ENCODE data around the gene FMR1NB.

Gene FMR1NB

DNA sequence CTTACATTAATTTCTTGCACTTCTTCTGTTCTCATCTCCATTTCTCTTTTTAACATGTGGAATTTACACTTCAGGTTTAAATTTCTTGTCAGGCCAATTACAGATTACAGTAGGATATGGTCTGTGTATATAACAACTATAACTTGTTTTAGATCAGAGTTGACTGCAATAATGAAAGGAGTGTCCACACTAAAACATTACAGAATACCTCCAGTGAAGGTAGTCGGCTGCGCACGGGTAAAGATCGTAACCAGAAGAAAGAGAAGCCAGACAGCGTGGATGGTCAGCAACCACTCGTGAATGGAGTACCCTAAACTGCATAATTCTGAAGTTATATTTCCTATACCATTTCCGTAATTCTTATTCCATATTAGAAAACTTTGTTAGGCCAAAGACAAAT lies 32.6 kb upstream of the FMR1NB start:
- TF ChIP-seq, protein P1, sequence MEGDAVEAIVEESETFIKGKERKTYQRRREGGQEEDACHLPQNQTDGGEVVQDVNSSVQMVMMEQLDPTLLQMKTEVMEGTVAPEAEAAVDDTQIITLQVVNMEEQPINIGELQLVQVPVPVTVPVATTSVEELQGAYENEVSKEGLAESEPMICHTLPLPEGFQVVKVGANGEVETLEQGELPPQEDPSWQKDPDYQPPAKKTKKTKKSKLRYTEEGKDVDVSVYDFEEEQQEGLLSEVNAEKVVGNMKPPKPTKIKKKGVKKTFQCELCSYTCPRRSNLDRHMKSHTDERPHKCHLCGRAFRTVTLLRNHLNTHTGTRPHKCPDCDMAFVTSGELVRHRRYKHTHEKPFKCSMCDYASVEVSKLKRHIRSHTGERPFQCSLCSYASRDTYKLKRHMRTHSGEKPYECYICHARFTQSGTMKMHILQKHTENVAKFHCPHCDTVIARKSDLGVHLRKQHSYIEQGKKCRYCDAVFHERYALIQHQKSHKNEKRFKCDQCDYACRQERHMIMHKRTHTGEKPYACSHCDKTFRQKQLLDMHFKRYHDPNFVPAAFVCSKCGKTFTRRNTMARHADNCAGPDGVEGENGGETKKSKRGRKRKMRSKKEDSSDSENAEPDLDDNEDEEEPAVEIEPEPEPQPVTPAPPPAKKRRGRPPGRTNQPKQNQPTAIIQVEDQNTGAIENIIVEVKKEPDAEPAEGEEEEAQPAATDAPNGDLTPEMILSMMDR (IDR thresholded peaks at IDR 0.05; ENCODE audit: poor library complexity, severe bottlenecking): no peak
- no peak for DNase-seq (ENCODE audit: low spot score)

DNA sequence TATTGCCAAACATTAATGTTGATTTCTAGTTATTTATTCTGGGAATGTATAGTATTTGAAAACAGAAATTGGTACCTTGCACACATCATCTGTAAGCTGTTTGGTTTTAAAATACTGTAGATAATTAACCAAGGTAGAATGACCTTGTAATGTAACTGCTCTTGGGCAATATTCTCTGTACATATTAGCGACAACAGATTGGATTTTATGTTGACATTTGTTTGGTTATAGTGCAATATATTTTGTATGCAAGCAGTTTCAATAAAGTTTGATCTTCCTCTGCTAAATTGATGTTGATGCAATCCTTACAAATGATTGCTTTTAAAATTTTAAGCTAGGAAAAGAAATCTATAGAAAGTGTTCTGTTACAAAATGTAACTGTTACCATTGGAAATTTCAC lies 30.8 kb upstream of the FMR1NB start:
- peaks cover 2% of the 10 kb centered on the region; the same call in 1 of the 2 replicates for H3K36me3 ChIP-seq (ENCODE audit: low read depth)
- H3K4me3 ChIP-seq (ENCODE audit: severe bottlenecking): no peak overlapping the region
- no peak for DNase-seq (ENCODE audit: low spot score)
- TF ChIP-seq, protein P1 (IDR thresholded peaks at IDR 0.05; ENCODE audit: poor library complexity, severe bottlenecking): no peak
- no peak for ATAC-seq (ENCODE audit: low read depth)
- H3K4me1 ChIP-seq (ENCODE audit: insufficient read depth, poor library complexity, severe bottlenecking): no peaks in the 10 kb centered on the region
- no peaks in the 10 kb centered on the region for H3K9me3 ChIP-seq (ENCODE audit: severe bottlenecking)
- no peaks in the 10 kb centered on the region for H3K27me3 ChIP-seq (ENCODE audit: insufficient read depth, poor library complexity, severe bottlenecking)
- H3K27ac ChIP-seq (ENCODE audit: poor library complexity, severe bottlenecking): no peak overlapping the region

More for the DNA sequence above, 32.6 kb upstream of the FMR1NB start:
- ATAC-seq (ENCODE audit: low read depth): no peak
- Histone ChIP-seq H3K4me1 (ENCODE audit: insufficient read depth, poor library complexity, severe bottlenecking) (no peaks in the 10 kb centered on the region), H3K27me3 (ENCODE audit: insufficient read depth, poor library complexity, severe bottlenecking) (no peaks in the 10 kb centered on the region), H3K27ac (ENCODE audit: poor library complexity, severe bottlenecking) (no peak overlapping the region), H3K4me3 (ENCODE audit: severe bottlenecking) (no peak overlapping the region), H3K36me3 (ENCODE audit: low read depth) (peaks cover 6% of the 10 kb centered on the region; the same call in 1 of the 2 replicates), H3K9me3 (ENCODE audit: severe bottlenecking) (no peaks in the 10 kb centered on the region)

DNA sequence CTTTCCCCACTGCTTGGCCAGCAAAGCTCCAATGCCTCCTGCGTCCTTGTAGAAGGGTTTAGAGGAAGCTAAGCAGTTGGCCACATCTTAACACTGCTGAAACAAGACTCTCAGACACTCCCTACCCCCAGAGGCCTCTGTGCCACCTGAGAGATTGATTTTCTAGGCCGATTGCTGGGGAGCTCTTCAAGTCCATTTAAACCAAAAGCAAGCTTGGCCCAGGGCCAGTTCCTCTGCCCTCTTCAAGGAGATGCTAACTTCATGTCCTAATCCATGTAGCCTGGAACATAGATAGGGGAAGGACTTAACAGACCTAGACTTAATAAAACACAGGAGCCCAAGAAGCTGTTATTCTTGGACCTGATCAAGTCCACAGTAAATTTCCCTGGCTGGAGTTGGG lies 27.2 kb upstream of the FMR1NB start:
- Histone ChIP-seq H3K4me3 (ENCODE audit: severe bottlenecking) (no peak overlapping the region), H3K36me3 (ENCODE audit: low read depth) (no peaks in the 10 kb centered on the region), H3K27ac (ENCODE audit: poor library complexity, severe bottlenecking) (no peak overlapping the region), H3K4me1 (ENCODE audit: insufficient read depth, poor library complexity, severe bottlenecking) (no peaks in the 10 kb centered on the region), H3K9me3 (ENCODE audit: severe bottlenecking) (no peaks in the 10 kb centered on the region), H3K27me3 (ENCODE audit: insufficient read depth, poor library complexity, severe bottlenecking) (no peaks in the 10 kb centered on the region)
- ATAC-seq (ENCODE audit: low read depth) (no peak), DNase-seq (ENCODE audit: low spot score) (no peak)
- TF ChIP-seq, protein P1 (IDR thresholded peaks at IDR 0.05; ENCODE audit: poor library complexity, severe bottlenecking): no peak

DNA sequence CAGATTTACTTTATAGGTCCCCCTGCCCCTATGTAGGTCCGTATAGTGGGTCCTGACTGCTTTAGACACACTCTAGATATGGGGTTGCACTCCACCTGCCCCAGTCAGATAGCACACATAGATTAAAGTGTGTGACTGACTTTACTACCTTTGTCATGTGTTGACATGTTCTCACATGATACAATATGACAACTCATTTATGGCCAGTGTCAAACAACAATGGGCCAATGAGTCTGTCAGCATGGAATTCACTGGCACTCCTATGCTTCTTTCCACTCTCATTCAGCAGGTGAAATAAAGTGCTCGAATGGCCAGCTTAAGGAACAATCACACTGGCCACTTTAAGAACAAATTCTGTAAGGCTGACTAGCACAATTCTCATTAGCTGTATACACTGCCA lies 23.8 kb upstream of the FMR1NB start:
- DNase-seq (ENCODE audit: low spot score): no peak
- TF ChIP-seq, protein P1 (IDR thresholded peaks at IDR 0.05; ENCODE audit: poor library complexity, severe bottlenecking): no peak
- Histone ChIP-seq H3K4me3 (ENCODE audit: severe bottlenecking) (no peak overlapping the region), H3K36me3 (ENCODE audit: low read depth) (no peaks in the 10 kb centered on the region), H3K9me3 (ENCODE audit: severe bottlenecking) (no peaks in the 10 kb centered on the region), H3K27ac (ENCODE audit: poor library complexity, severe bottlenecking) (no peak overlapping the region), H3K4me1 (ENCODE audit: insufficient read depth, poor library complexity, severe bottlenecking) (no peaks in the 10 kb centered on the region), H3K27me3 (ENCODE audit: insufficient read depth, poor library complexity, severe bottlenecking) (no peaks in the 10 kb centered on the region)
- ATAC-seq (ENCODE audit: low read depth): no peak

DNA sequence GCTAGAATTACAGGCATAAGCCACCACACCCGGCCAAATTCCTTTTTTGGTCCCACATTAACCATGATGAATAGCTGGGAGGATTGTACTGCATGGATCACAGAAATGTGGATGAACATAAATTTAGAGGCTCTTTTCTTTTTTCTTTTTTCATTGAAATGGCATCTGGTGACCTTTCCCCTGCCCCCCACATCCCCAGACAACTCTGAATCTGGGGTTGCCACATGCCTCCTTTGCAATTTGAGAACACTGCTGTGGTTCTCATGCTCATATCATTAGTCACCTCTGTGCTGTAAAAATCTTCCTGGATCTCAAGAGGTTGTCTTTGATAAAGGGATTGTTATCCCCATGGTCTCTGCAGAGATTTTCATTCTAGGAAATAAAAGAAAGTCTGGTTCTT lies 22.8 kb upstream of the FMR1NB start:
- Histone ChIP-seq H3K4me3 (ENCODE audit: severe bottlenecking) (no peak overlapping the region), H3K27ac (ENCODE audit: poor library complexity, severe bottlenecking) (no peak overlapping the region), H3K4me1 (ENCODE audit: insufficient read depth, poor library complexity, severe bottlenecking) (no peaks in the 10 kb centered on the region), H3K27me3 (ENCODE audit: insufficient read depth, poor library complexity, severe bottlenecking) (no peaks in the 10 kb centered on the region), H3K36me3 (ENCODE audit: low read depth) (no peaks in the 10 kb centered on the region), H3K9me3 (ENCODE audit: severe bottlenecking) (no peaks in the 10 kb centered on the region)
- TF ChIP-seq, protein P1 (IDR thresholded peaks at IDR 0.05; ENCODE audit: poor library complexity, severe bottlenecking): no peak
- DNase-seq (ENCODE audit: low spot score) (no peak), ATAC-seq (ENCODE audit: low read depth) (peak; percentile 85)
